OCI-LY1 (cell line): ENCODE measurements around the gene LHX1.

ENCODE experiments used
- H2AFZ ChIP-seq: fragments of 200-600 bp; sonication (generic), shearing (Covaris generic); 2 replicates; pipeline ENCODE4 v1.6.0; 2014; ENCODE audit warnings: antibody characterized with exemption, mild to moderate bottlenecking, low read length
- H3F3A ChIP-seq: fragments of 200-600 bp; sonication (generic), shearing (Covaris generic); 2 replicates; pipeline ENCODE4 v1.6.0; 2014; ENCODE audit warnings: mild to moderate bottlenecking, antibody characterized with exemption, low read length, moderate library complexity; ENCODE audit not compliant: insufficient read depth
- H3K27ac ChIP-seq: fragments of 200-600 bp; sonication (generic); 2 replicates; pipeline ENCODE4 v1.5.1; 2014; ENCODE audit warnings: low read length, mixed run types, mild to moderate bottlenecking, low read depth; ENCODE audit not compliant: poor library complexity, severe bottlenecking
- H3K27me3 ChIP-seq: fragments of 200-600 bp; sonication (generic); 2 replicates; pipeline ENCODE4 v1.6.0; 2014; ENCODE audit warnings: antibody characterized with exemption, mild to moderate bottlenecking, low read length, moderate library complexity; ENCODE audit not compliant: insufficient read depth
- H3K36me3 ChIP-seq: fragments of 200-600 bp; sonication (generic); 2 replicates; pipeline ENCODE4 v1.6.1; 2014; ENCODE audit warnings: mild to moderate bottlenecking, antibody characterized with exemption, low read length, moderate library complexity, mixed read lengths; ENCODE audit not compliant: insufficient read depth
- H3K4me1 ChIP-seq: fragments of 200-600 bp; sonication (generic); 2 replicates; pipeline ENCODE4 v1.5.1; 2014; ENCODE audit warnings: mild to moderate bottlenecking, low read length, moderate library complexity; ENCODE audit not compliant: insufficient read depth, severe bottlenecking
- H3K4me2 ChIP-seq: fragments of 200-600 bp; sonication (generic), shearing (Covaris generic); 2 replicates; pipeline ENCODE4 v1.6.1; 2014; ENCODE audit warnings: low read length
- H3K4me3 ChIP-seq: fragments of 200-600 bp; sonication (generic); 2 replicates; pipeline ENCODE4 v1.5.1; 2014; ENCODE audit warnings: low read length, low read depth, mild to moderate bottlenecking, mixed read lengths; ENCODE audit not compliant: poor library complexity, severe bottlenecking
- H3K79me2 ChIP-seq: fragments of 200-600 bp; shearing (Covaris generic); 2 replicates; pipeline ENCODE4 v1.6.1; 2016; ENCODE audit warnings: mixed run types, low read length, mixed read lengths; ENCODE audit not compliant: insufficient read depth
- H3K9ac ChIP-seq: fragments of 200-600 bp; sonication (generic), shearing (Covaris generic); 2 replicates; pipeline ENCODE4 v1.6.1; 2014; ENCODE audit warnings: mild to moderate bottlenecking, low read length, mixed read lengths
- H3K9me2 ChIP-seq: fragments of 200-600 bp; sonication (generic), shearing (Covaris generic); 2 replicates; pipeline ENCODE4 v1.6.1; 2014; ENCODE audit warnings: low read depth, mild to moderate bottlenecking, low read length, mixed read lengths
- H3K9me3 ChIP-seq: fragments of 200-600 bp; shearing (Covaris generic); 2 replicates; pipeline ENCODE4 v1.6.1; 2014; ENCODE audit warnings: low read length, mixed read lengths
- H4K20me1 ChIP-seq: fragments of 200-600 bp; sonication (generic), shearing (Covaris generic); 2 replicates; pipeline ENCODE4 v1.6.0; 2016; ENCODE audit warnings: mild to moderate bottlenecking, low read length; ENCODE audit not compliant: insufficient read depth
- EZH2 ChIP-seq: fragments of 200-600 bp; sonication (generic), shearing (Covaris generic); IDR thresholded peaks from 2 replicates; pipeline ENCODE4 v1.8.0; 2017; ENCODE audit warnings: borderline replicate concordance, mixed run types, mild to moderate bottlenecking, antibody characterized with exemption, low read length, moderate library complexity, mixed read lengths
- TF ChIP-seq, protein P1 (sequence below): fragments of 200-600 bp; sonication (generic), shearing (Covaris generic); IDR thresholded peaks from 2 replicates; pipeline ENCODE4 v1.5.1; 2017; ENCODE audit warnings: mild to moderate bottlenecking, antibody characterized with exemption, low read length, moderate library complexity, mixed read lengths

Gene LHX1

DNA sequence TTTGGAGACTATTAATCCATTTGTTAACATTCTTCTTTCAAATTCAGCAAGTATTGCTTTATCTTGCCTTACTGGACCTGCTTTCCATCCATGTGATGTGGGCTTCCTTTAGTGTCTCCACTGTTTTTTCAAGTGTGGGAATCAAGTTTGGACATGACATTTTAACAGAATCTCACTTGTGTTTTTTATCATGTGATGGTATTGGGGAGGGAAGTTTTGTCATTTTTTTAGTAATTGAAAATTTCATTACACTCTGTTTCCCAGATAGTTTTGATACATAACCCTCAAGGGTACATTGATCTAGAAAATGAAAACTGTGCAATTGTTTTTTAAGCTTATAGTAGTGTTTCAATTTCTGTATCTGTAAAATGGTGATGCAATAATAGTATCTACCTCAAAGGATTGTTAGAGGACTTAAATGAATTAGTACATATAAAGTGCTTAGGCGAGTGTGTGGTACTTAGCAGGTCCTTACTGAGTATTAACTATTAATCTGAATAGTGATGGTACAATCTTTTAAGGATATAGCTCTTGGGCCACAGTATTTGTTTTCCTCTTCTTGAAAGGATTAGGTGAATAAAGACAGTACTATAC lies 38.7 kb downstream of the LHX1 start:
- no peak for TF ChIP-seq EZH2
- TF ChIP-seq, protein P1, sequence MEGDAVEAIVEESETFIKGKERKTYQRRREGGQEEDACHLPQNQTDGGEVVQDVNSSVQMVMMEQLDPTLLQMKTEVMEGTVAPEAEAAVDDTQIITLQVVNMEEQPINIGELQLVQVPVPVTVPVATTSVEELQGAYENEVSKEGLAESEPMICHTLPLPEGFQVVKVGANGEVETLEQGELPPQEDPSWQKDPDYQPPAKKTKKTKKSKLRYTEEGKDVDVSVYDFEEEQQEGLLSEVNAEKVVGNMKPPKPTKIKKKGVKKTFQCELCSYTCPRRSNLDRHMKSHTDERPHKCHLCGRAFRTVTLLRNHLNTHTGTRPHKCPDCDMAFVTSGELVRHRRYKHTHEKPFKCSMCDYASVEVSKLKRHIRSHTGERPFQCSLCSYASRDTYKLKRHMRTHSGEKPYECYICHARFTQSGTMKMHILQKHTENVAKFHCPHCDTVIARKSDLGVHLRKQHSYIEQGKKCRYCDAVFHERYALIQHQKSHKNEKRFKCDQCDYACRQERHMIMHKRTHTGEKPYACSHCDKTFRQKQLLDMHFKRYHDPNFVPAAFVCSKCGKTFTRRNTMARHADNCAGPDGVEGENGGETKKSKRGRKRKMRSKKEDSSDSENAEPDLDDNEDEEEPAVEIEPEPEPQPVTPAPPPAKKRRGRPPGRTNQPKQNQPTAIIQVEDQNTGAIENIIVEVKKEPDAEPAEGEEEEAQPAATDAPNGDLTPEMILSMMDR: no peak
- no peaks in the 10 kb centered on the region for H3F3A ChIP-seq
- H2AFZ ChIP-seq: no peak overlapping the region
- H3K4me3 ChIP-seq: no peak overlapping the region
- H3K36me3 ChIP-seq: peaks cover 4% of the 10 kb centered on the region; the same call in 1 of the 2 replicates
- H3K79me2 ChIP-seq: peaks cover 77% of the 10 kb centered on the region
- H3K4me2 ChIP-seq: no peak overlapping the region
- H3K9ac ChIP-seq: no peak overlapping the region
- H4K20me1 ChIP-seq: no peaks in the 10 kb centered on the region
- H3K9me3 ChIP-seq: no peaks in the 10 kb centered on the region
- H3K9me2 ChIP-seq: no peaks in the 10 kb centered on the region
- H3K27ac ChIP-seq: no peak overlapping the region
- no peaks in the 10 kb centered on the region for H3K27me3 ChIP-seq
- H3K4me1 ChIP-seq: peaks cover 25% of the 10 kb centered on the region

DNA sequence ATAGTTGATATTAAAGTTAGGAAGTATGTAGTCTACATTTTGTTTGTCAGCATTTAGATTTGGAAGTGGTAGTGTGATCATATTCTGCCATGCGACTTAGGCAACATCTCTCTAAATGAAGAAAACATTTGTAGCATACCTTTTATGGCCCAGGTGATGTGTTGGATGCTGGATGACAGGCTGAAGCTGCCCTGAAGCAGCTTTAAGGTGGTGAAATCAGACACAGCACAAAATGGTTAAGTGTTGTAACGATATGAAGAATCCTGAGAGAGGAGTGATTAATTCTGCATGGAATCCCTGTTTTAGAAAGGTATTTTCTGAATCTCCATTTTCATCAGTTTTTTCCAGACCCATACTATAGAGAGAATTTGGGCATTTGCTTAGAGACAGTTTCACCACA lies 39.8 kb downstream of the LHX1 start:
- Histone ChIP-seq H3K9me3 (no peaks in the 10 kb centered on the region), H3F3A (no peaks in the 10 kb centered on the region), H3K27ac (no peak overlapping the region), H4K20me1 (no peaks in the 10 kb centered on the region), H3K4me1 (peaks cover 25% of the 10 kb centered on the region), H3K4me3 (no peak overlapping the region), H3K27me3 (no peaks in the 10 kb centered on the region), H3K36me3 (0 out of 2 replicates have a peak, but pooled peaks cover 3% of the 10 kb centered on the region), H3K79me2 (peaks cover 67% of the 10 kb centered on the region), H3K9ac (no peak overlapping the region), H3K4me2 (no peak overlapping the region), H3K9me2 (no peaks in the 10 kb centered on the region), H2AFZ (no peak overlapping the region)
- TF ChIP-seq, protein P1: no peak
- TF ChIP-seq EZH2: no peak

DNA sequence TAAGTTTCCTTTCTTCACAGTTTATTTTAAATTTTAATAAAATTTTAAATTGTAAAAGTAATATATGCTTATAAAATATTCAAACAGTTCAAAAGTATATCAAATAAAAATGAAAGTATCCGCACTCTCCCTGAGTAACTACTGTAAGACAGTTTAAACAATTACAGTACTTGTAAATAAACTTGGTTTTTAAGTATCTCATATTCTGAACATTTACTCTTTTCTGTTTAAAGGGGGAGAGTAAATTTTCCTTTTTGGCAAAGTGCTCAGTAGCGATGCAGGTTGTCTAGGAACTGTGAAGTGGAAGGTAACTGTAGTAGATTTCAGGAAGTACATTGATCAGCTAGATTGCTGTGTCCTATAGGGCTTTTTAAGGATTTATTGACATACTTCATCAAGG lies 40.3 kb downstream of the LHX1 start:
- no peak overlapping the region for H2AFZ ChIP-seq
- H3K9me3 ChIP-seq: no peaks in the 10 kb centered on the region
- 0 out of 2 replicates have a peak, but pooled peaks cover 8% of the 10 kb centered on the region for H3K36me3 ChIP-seq
- no peak overlapping the region for H3K4me3 ChIP-seq
- peaks cover 25% of the 10 kb centered on the region for H3K4me1 ChIP-seq
- H4K20me1 ChIP-seq: no peaks in the 10 kb centered on the region
- TF ChIP-seq, protein P1: no peak
- no peak for TF ChIP-seq EZH2
- no peaks in the 10 kb centered on the region for H3K9me2 ChIP-seq
- no peaks in the 10 kb centered on the region for H3K27me3 ChIP-seq
- no peak overlapping the region for H3K9ac ChIP-seq
- H3K79me2 ChIP-seq: peaks cover 62% of the 10 kb centered on the region
- no peak overlapping the region for H3K27ac ChIP-seq
- H3F3A ChIP-seq: no peaks in the 10 kb centered on the region
- H3K4me2 ChIP-seq: no peak overlapping the region
